ENCODE results near the gene STOM.

Gene STOM

DNA sequence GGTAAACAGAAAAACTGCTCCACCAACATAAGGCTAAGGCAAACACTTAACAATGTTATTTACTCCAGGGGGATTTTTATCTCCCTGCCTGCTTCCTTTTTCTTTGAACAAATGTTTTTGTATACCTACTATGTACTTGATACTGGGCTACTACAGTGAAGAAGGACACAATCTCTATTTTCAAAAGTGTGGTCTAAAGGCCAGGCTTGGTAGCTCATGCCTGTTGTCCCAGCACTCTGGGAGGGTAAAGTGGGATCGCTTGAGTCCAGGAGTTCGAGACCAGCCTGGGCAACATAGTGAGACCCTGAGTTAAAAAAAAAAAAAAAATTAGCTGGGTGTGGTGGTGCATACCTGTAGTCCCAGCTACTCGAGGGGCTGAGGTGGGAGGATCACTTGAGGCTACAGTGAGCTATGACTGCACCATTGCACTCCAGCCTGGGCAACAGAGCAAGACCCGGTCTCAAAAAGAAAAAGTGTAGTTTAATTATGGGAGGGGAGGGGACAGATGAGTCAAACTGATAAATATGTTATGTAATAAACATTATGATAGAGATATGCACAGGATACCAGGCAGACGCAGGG is 3.3 kb downstream of the STOM start:
- no peak overlapping the region for H2AFZ ChIP-seq (ENCODE audit: low read depth, low read length)
- no peak overlapping the region for H3K4me3 ChIP-seq (ENCODE audit: low read length)
- H3K9me3 ChIP-seq (ENCODE audit: low read length), result peaks cover 4% of the 10 kb centered on the region
- peaks cover 8% of the 10 kb centered on the region for H3K27me3 ChIP-seq (ENCODE audit: insufficient read depth, low read length)
- no peaks in the 10 kb centered on the region for H3K36me3 ChIP-seq (ENCODE audit: insufficient read depth, low read length)
- peaks cover 8% of the 10 kb centered on the region for H3K4me1 ChIP-seq (ENCODE audit: insufficient read depth, low read length)

DNA sequence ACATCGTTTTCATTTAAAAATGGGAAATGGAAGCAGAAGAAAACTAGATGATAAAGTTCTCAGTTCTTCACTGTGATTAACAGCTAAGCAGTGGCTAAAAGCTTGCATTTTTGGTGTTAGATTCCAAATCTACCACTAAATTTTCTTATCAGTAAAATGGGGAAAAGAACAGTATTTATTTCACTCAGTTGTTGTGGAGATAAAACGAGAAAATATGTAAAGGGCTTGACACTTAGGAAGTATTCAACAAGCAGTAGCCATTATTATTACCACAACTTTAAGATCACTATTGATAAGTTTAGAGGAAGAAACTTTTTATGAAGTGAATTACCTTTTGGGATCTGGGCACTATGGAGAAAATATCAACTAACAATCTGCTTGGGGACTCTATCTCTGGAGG is 4.5 kb downstream of the STOM start:
- Histone ChIP-seq H3K4me1 (ENCODE audit: insufficient read depth, low read length) (peaks cover 8% of the 10 kb centered on the region), H2AFZ (ENCODE audit: low read depth, low read length) (no peak overlapping the region), H3K27me3 (ENCODE audit: insufficient read depth, low read length) (peaks cover 8% of the 10 kb centered on the region), H3K4me3 (ENCODE audit: low read length) (no peak overlapping the region), H3K9me3 (ENCODE audit: low read length) (peaks cover 3% of the 10 kb centered on the region), H3K36me3 (ENCODE audit: insufficient read depth, low read length) (no peaks in the 10 kb centered on the region)

DNA sequence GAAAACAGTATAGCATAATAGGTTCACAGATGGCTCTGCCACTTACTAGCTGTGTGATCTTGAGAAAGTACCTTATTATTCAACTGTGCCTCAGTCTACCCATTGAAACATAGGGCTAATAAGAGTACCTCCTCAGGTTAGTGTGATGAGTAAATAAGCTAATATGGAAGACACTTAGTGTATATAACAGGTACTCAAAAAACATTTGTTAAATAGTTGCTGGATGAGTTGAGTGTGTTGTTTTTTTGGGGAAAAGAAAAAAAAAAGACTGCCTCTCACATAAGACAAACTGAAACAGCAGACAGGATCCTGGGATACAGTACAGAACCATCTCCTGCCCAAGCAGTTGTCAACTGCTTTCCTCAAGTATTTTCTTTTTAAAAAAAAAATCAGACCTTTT is 5.2 kb downstream of the STOM start:
- Histone ChIP-seq H3K36me3 (ENCODE audit: insufficient read depth, low read length) (no peaks in the 10 kb centered on the region), H3K27me3 (ENCODE audit: insufficient read depth, low read length) (peaks cover 8% of the 10 kb centered on the region), H2AFZ (ENCODE audit: low read depth, low read length) (no peak overlapping the region), H3K9me3 (ENCODE audit: low read length) (no peaks in the 10 kb centered on the region), H3K4me3 (ENCODE audit: low read length) (no peak overlapping the region), H3K4me1 (ENCODE audit: insufficient read depth, low read length) (peaks cover 6% of the 10 kb centered on the region)

DNA sequence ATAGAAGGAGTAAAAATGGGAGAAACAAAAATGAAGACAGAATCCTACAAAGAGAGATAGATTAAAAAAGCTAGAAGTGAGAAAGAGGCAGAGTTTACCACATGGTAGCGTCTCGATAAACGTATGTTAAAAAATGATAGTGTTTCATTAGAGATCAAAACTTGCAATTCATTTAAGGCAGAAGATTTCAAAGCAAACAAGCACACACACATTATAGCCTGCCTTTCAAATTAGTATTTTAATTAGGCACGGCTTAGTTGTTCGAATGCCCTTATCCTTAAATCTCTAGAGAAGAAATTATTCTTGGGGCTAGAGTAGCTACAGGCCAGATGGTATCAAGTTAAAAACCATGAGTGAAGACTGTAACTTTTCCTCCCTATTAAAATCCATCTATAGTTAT is 6.0 kb downstream of the STOM start:
- H3K4me3 ChIP-seq (ENCODE audit: low read length), result no peak overlapping the region
- H3K36me3 ChIP-seq (ENCODE audit: insufficient read depth, low read length), result no peaks in the 10 kb centered on the region
- H3K4me1 ChIP-seq (ENCODE audit: insufficient read depth, low read length), result no peaks in the 10 kb centered on the region
- H3K27me3 ChIP-seq (ENCODE audit: insufficient read depth, low read length), result peaks cover 2% of the 10 kb centered on the region
- H2AFZ ChIP-seq (ENCODE audit: low read depth, low read length), result no peak overlapping the region
- no peaks in the 10 kb centered on the region for H3K9me3 ChIP-seq (ENCODE audit: low read length)

DNA sequence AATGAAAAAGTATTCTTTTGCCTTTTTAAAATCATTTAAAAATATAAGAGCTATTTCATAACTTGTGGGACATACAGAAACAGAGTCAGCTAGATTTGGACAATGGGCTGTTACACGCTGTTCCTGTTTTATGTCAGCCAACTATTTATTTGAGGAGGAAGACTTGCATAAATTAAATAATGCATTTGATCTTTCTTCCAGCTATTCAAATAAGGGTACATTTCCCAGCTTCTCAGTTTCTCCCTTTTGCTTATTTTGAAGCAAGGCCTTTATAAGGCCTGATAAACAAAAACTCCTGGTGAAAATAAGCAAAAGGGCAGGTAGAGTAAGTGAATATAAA is 6.5 kb downstream of the STOM start:
- H3K27me3 ChIP-seq (ENCODE audit: insufficient read depth, low read length), result no peaks in the 10 kb centered on the region
- no peaks in the 10 kb centered on the region for H3K36me3 ChIP-seq (ENCODE audit: insufficient read depth, low read length)
- no peaks in the 10 kb centered on the region for H3K9me3 ChIP-seq (ENCODE audit: low read length)
- H3K4me3 ChIP-seq (ENCODE audit: low read length), result no peak overlapping the region
- no peaks in the 10 kb centered on the region for H3K4me1 ChIP-seq (ENCODE audit: insufficient read depth, low read length)
- no peak overlapping the region for H2AFZ ChIP-seq (ENCODE audit: low read depth, low read length)

DNA sequence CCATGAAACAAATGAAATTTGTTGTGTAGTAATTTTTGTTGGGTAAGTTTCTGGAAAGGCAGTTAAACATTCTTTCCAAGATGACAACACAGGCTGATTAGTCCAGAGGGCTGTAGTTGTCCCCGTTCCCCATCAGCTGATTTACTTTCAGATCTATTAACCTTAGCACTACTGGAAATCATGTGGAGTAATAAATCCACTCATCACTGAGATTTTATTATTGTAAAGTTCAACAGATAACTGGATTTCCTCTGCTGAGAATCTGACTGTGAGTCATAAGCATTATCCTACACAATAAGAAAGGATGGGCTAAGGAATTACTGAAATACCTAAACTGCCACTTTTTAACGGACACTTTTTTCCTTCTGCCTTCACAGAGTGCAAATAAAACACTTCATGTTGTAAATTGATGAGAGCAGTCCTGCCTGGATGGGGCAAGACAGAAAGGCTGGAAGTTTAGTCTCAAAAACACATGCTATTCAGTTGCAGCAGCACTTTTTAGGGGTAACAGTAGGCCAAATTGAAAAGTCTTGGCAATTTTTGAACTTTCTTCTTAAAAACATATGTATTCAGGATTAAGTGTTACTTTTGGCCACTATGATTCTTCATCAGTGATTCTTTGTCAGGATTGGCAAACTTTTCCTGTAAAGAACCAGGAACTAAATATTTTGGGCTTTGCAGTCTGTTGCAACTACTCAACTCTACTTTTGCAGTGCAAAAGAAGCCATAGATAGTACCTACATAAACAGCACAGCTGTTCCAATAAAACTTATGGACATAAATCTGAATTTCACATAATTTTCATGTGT is 7.0 kb downstream of the STOM start:
- Histone ChIP-seq H3K4me3 (ENCODE audit: low read length) (no peak overlapping the region), H3K36me3 (ENCODE audit: insufficient read depth, low read length) (no peaks in the 10 kb centered on the region), H3K9me3 (ENCODE audit: low read length) (no peaks in the 10 kb centered on the region), H2AFZ (ENCODE audit: low read depth, low read length) (no peak overlapping the region), H3K27me3 (ENCODE audit: insufficient read depth, low read length) (no peaks in the 10 kb centered on the region), H3K4me1 (ENCODE audit: insufficient read depth, low read length) (no peaks in the 10 kb centered on the region)

DNA sequence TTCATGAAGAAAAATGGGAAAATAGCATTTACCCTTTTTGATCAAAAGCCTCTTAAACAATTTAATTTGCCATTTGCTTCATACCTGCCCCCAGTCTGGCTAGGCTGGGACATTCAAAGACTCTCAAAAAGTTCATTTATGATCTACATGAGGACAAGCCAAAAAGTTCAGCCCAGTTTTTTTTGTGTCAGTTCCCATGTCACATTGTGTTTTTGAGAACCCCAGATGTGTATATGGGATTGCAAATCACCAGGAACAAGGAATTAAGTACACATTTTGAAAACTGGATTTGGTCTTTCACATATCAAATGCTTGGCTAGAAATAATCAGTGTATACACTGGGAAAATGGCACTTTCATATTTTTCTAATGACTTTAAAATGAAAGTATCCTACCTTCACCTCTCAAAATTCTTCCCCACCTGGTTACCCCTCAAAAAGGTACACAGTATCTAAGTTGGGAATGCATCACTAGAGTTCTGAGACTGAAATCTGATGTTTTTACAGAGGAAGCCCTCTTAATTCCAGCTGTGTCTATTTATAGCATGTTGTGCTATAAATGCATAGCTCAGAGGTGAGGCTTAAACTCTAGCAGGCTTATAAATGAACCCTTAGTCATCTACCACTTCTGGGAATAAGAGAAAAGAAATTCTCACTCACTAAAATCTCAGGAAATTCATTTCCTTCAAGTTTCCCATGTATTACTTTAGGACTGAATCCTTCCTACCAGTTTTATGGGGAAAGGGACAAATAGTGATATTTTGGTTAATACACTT is 9.3 kb downstream of the STOM start:
- no peaks in the 10 kb centered on the region for H3K9me3 ChIP-seq (ENCODE audit: low read length)
- H3K36me3 ChIP-seq (ENCODE audit: insufficient read depth, low read length), result no peaks in the 10 kb centered on the region
- no peak overlapping the region for H2AFZ ChIP-seq (ENCODE audit: low read depth, low read length)
- no peak overlapping the region for H3K4me3 ChIP-seq (ENCODE audit: low read length)
- no peaks in the 10 kb centered on the region for H3K27me3 ChIP-seq (ENCODE audit: insufficient read depth, low read length)
- H3K4me1 ChIP-seq (ENCODE audit: insufficient read depth, low read length), result no peaks in the 10 kb centered on the region

DNA sequence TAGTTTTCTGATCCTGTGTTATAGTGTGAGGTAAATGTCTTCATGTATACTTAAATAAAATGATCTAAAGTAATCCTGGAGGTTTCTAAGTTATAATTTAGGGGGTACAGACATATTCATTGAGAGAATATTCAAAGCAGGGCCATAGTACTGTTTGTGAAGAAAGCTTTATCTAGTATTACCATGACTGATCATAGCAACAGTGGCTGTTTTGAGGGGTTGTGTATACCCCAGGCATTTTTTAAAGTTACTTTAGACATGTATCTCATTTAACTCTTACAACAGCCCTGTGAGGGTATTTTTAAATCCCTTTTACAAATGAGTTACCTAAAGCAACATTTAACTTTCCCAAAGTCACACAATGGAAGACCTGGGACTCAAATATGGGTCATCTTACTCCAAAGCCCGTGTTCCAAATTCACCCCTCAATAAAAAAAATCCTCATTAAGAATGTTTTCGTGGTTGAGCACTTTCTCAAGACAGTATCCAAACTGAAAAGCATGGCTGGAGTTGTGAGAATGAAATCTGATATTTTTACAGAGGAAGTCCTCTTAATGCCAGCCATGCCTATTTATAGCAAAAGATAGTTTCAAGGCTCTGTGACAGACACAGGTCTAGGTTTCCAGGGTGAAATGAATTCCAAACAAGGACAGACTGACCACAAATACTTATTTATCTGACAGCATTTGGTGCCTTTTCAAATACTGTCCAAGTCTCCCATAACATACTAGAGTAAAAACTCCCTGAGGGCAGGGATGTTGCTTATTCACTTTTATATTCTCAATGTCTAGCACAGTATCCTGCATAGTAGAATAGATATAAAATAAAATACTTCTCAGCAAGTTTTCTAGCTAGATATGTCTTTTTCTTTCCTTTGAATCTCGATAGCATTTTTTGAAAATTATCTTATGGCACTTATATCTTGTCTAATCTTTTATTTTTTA is 10.4 kb downstream of the STOM start:
- no peaks in the 10 kb centered on the region for H3K9me3 ChIP-seq (ENCODE audit: low read length)
- H3K4me3 ChIP-seq (ENCODE audit: low read length), result no peak overlapping the region
- H3K4me1 ChIP-seq (ENCODE audit: insufficient read depth, low read length), result no peaks in the 10 kb centered on the region
- H3K27me3 ChIP-seq (ENCODE audit: insufficient read depth, low read length), result no peaks in the 10 kb centered on the region
- H3K36me3 ChIP-seq (ENCODE audit: insufficient read depth, low read length), result no peaks in the 10 kb centered on the region
- no peak overlapping the region for H2AFZ ChIP-seq (ENCODE audit: low read depth, low read length)

DNA sequence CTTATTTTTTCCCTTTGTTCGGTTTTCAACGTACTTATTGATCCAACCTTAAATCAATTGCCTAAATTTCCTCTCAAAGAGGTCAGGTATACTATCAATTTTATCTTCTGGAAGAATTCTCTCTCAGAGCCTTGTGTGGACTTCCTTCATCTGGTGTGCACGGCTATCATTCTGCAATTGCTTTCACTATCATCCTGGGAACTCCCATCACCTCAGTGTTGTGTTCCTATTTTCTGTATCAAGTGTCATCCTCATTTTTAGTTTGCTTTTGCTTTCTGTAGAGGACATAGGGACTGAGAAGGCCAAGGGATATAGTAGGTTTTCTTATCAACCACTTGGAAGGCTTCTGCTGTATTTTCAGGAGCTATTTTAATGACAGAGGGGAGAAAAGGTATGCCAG is 11.3 kb downstream of the STOM start:
- no peaks in the 10 kb centered on the region for H3K4me1 ChIP-seq (ENCODE audit: insufficient read depth, low read length)
- H3K27me3 ChIP-seq (ENCODE audit: insufficient read depth, low read length), result no peaks in the 10 kb centered on the region

DNA sequence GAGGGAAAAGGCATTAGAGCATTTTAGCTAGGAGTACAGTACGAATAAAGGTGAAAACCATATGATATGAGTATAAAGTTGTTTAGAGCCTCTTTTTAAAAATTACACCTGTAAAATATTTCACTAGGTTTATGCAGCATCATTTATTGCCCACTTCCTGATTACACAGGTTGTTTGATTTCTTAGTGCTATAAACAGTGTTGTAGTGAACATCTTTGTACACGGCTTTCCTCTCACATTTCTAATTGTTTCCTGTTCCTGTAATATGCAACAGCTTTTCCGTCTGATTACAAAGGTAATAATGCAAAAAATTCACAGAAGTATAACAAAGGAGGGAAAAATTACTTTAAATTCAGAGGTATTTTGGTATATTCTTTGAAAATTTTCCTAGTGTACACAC is 13.0 kb downstream of the STOM start:
- no peak overlapping the region for H2AFZ ChIP-seq (ENCODE audit: low read depth, low read length)

More for the DNA sequence above, 11.3 kb downstream of the STOM start:
- Histone ChIP-seq H3K36me3 (ENCODE audit: insufficient read depth, low read length) (no peaks in the 10 kb centered on the region), H2AFZ (ENCODE audit: low read depth, low read length) (no peak overlapping the region), H3K4me3 (ENCODE audit: low read length) (no peak overlapping the region), H3K9me3 (ENCODE audit: low read length) (no peaks in the 10 kb centered on the region)

DNA sequence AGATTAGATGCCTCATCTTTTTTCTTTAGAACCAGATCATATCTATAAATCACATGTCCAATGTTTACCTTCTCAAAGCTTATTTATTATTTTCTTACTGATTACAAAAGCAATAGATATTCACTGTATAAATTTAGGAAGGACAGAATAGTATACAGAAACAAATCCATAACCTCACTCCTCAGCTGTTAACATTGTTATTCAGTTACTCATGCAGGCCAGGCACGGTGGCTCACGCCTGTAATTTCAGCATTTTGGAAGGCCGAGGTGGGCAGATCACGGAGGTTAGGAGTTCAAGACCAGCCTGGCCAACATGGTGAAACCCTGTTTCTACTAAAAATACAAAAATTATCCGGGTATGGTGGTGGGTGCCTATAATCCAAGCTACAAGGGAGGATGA is 15.3 kb downstream of the STOM start:
- Histone ChIP-seq H3K27me3 (ENCODE audit: insufficient read depth, low read length) (no peaks in the 10 kb centered on the region), H2AFZ (ENCODE audit: low read depth, low read length) (no peak overlapping the region), H3K4me1 (ENCODE audit: insufficient read depth, low read length) (no peaks in the 10 kb centered on the region), H3K9me3 (ENCODE audit: low read length) (no peaks in the 10 kb centered on the region), H3K4me3 (ENCODE audit: low read length) (no peak overlapping the region), H3K36me3 (ENCODE audit: insufficient read depth, low read length) (no peaks in the 10 kb centered on the region)

More for the DNA sequence above, 13.0 kb downstream of the STOM start:
- Histone ChIP-seq H3K4me1 (ENCODE audit: insufficient read depth, low read length) (no peaks in the 10 kb centered on the region), H3K36me3 (ENCODE audit: insufficient read depth, low read length) (no peaks in the 10 kb centered on the region), H3K9me3 (ENCODE audit: low read length) (no peaks in the 10 kb centered on the region), H3K4me3 (ENCODE audit: low read length) (no peak overlapping the region), H3K27me3 (ENCODE audit: insufficient read depth, low read length) (no peaks in the 10 kb centered on the region)

DNA sequence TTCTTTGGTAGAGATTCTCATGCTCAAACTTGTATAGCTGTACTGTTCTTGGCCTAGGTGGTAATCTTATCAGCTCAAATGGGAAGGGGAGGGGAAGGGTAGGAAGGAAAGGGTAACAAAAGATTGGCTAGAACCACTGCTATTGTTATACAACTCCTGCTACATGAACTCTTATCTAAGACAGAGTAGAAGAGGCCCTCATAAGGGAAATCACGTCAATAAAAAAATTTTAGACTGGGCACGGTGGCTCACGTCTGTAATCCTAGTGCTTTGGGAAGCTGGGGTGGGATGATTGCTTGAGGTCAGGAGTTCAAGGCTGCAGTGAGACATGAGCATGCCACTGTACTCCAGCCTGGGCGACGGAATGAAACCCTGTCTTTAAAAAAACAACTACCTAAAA is 15.9 kb downstream of the STOM start:
- Histone ChIP-seq H3K9me3 (ENCODE audit: low read length) (no peaks in the 10 kb centered on the region), H2AFZ (ENCODE audit: low read depth, low read length) (peak overlapping the region; percentile 10), H3K27me3 (ENCODE audit: insufficient read depth, low read length) (no peaks in the 10 kb centered on the region), H3K36me3 (ENCODE audit: insufficient read depth, low read length) (no peaks in the 10 kb centered on the region), H3K4me3 (ENCODE audit: low read length) (no peak overlapping the region), H3K4me1 (ENCODE audit: insufficient read depth, low read length) (no peaks in the 10 kb centered on the region)
